Superior temporal gyrus (tissue), 1 donor: ENCODE data around the gene RTRAF.

Experiments used
- DNase-seq: peaks from one replicate; pipeline ENCODE4 v3.0.0-alpha.2; 2016; ENCODE audit errors: extremely low spot score

Gene RTRAF

DNA sequence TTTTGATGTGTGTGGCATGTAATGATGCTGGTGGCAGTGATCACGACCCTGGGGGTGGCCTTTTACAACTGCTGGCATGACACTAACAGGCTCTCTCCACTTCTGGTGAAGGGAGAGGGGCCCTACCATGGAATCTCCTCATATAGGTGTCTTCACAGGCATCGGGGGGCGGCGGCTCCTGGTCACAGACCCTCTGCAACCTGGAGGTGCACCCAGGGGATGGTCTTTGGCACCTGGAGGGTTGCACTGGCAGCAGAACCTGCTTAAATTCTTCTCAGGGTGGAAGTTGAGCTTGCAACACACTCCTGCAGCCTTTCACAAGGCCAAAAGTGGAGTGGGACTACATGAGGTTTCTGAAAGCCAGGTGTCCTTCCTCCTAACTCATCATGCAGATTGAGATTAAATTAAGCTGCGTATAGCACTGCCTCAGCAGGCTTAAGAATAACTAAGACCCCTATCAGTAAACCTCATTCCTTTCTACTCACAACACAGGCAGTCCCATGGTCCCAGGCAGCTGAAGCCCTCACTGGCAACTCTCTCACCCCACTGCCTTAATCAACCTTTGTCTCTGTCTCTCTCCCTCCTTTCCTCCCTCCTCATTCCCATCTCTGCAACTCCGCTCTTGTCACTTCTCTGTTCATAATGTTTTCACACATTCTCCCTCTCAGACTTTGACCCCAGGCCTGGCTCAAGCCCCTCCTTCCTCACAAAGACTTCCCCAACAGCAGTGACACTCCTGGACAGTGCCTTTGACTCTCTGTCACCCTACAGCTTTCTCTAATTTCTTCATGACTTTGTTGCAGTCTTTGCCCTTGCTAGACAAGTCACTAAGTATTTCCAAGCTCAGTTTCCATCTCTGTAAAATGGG, 60.6 kb downstream of the RTRAF start:
- no peak for DNase-seq

DNA sequence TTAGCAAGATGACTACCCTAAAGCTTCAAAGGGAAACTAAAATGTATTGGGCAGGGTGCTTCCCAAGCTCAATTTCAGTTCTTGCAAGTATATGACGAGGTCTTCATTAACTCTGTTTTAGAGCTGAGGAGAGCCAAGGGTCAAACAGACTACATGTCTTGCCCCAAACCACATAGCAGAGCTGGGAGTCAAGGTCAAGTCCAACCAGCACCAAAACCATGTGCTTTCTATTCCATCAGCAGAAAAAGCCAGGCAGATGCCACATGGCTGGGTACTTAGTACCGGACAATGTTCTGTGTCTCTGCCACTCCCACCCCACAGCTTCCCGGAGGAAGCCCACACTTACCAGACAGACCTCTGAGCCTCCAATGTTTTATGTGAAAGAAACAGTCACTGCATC, 61.9 kb downstream of the RTRAF start:
- DNase-seq = no peak

DNA sequence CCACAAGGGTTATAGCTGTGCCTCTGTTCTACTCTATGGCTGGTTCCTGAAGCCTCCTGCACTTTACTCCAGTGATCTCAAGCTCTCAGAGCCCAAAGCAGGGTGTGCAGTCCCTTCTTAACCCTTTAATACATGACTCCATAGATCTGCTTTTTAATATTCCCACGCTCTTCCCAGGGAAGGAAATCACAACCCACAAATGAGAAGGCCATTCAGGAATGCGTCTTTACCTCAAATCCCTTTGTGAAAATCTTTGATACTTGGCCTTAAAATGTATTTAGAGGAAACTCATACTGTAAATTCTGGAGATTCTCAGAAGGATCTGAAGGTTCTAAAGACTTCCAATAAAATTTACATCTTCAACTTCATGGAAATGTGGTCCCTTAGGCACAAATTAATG, 62.5 kb downstream of the RTRAF start:
- DNase-seq = no peak

DNA sequence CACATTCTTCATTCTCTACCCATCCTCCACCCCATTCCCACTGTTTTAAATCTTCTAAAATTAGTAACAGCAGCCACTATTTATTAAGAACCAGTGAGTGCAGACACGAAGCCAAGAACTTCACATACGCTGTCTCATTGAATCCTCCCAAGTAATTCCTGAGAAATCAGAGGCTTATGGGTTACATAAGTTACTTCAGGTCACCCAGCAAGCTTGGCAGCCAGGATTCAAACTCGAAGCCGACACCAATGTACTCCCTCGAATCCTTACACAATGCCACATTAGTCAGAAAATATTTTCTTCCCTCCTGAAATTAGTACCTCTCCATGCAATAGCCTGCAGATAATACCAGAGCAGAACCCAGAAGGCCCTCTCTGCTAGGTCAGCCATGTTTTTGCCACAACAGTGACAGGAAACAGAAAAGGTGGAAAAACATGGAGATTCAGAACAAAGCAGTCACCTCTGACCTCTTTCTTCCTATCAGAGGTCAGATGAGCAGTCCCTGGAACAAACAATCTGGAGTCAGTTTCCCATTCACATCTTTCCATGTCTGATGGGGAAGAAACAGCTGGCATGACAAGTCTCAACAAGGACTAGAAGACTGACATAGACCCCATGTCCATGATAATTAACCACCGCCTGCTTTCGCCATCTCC, 63.1 kb downstream of the RTRAF start:
- DNase-seq = no peak

DNA sequence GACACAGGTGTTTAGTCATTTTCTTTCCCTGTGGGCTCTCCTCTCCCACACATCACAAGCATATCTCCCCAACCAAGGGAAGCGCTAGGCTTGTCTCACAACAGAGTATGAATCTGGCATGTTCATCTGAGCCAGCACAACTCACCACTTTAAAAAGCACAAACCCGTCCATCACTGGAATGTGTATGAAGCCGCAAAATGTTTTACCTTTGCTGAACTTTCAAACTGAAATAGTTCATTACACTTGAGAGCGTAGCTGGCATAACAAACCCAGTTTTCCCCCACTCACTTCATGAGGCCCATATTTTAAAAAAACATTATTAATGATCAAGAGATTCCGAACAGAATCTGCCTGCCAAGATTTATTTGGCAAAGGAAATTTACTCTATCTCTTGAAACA, 63.7 kb downstream of the RTRAF start:
- DNase-seq = no peak

DNA sequence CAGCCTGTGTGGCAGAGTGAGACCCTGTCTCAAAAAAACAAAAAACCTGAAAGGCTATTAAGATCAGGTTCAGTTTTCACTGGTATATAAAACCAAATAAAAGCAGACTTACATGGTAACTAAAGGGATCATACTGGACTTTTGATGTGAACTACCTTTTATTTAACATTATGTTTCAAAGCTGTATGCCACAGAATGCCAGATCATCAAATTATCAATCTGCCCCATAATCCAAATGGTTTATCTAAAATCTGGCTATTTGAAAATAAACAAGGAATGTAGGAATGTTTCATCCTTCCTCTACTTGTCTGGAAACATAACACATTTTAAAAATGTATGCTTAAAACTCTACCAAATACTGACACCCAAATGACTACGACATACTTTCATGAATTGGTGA, 65.3 kb downstream of the RTRAF start:
- DNase-seq = no peak

DNA sequence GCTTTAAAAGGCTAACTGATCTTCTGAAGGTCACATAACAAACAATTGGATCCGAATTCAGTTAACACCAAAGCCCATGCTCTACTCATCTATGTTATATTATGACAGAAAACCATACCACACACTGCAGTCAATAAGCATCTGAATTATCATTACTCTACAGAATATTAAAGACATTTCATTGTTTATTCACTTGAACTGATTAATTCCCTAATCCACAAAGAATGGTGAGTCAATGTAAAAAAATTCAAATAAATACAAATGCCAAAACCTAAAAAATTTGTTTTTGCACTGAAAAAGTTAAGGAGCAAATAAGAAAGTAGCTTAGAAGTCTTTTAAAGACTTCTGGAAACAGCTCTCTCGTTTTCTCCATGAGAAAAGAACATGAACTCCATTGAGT, 65.8 kb downstream of the RTRAF start:
- DNase-seq = no peak

DNA sequence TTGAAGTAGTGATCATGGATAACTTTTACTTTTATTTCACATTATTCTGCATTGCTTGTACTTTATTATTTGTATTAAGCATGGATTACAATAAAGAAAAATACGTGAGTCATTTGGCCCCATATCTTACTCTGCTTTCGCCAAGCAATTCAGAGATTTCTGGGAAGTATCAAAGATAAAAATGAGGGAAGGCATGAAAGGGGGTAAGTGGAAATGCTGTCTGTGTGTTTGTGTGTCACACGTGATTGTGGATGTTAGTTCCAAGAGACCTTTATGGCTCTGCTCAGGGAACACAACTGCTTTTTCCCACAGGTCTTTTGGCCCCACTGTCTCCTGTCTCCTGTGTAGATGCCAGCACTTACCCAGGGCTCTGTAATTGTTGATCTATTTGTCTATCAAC, 69.0 kb downstream of the RTRAF start:
- no peak for DNase-seq

DNA sequence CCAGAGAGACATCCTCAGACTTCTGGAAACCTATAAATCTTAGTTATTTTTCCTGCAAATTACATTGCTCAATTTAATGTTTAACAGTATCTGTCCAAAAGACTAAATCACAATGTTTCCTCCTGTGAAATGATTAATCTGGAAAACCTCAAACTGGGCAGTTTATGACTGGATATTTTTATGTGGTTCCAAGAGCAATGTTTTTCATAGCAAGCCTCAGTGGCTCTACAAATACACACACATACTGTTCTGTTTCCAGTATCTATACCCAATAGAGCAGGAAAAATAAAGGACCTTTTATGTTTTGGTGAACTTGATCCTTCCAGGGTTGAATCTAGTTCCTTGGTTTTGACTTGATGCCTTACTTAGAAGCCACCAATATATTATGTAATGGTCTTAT, 70.3 kb downstream of the RTRAF start:
- DNase-seq = no peak

DNA sequence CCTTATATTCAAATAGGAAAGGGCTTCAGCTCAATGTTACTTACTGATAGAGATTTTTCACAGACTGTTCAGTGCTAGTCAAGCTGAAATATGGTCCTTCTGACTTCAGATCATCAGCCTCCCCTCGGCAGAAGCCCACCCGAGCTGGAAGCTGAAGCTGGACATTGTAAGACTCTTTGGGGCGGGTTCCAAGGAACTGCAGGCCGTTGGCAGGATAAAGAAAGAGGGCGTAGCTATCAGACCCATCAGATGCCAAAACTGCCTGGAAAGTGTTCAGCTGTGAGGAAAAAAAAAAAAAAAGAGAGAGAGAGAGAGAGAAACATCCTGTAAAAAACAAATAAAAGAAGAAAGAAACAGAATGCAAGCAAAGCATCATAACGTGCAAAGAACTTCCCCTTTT, 70.7 kb downstream of the RTRAF start:
- no peak for DNase-seq
